Muscle of arm (tissue), 14 donors: ENCODE results near the gene KRTAP9-1. TPM values are rescaled to one million over a fixed set of nuclear protein-coding genes. Genes with fewer than 3 reads are reported as not detected.
"Not testable (repeated sequence)": the region's sequence is repeated elsewhere in the genome, so short reads cannot be mapped to it uniquely, and the experiment has no call there.

Experiments
- DNase-seq: peaks from one replicate; pipeline ENCODE4 v3.0.0-alpha.2; 2013
- long read RNA-seq, 11 donors: transcript quantifications; one replicate each; lab custom pipeline, GENCODE V29; 2026
- polyA plus RNA-seq, 12 donors: library from polyadenylated mRNA; unstranded; fragments of 120-200 nt; gene quantifications; one replicate each; pipeline ENCODE4 v1.2.1, GENCODE V29; 2013; ENCODE audit not compliant: insufficient read length in 12 of 12

The KRTAP9-1 gene, protein sequence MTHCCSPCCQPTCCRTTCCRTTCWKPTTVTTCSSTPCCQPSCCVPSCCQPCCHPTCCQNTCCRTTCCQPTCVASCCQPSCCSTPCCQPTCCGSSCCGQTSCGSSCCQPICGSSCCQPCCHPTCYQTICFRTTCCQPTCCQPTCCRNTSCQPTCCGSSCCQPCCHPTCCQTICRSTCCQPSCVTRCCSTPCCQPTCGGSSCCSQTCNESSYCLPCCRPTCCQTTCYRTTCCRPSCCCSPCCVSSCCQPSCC
- not detected for polyA plus RNA-seq
- long read RNA-seq, donor 1: 0 reads
- long read RNA-seq, donor 2: 0 reads
- long read RNA-seq, donor 3: 0 reads
- long read RNA-seq, donor 4: 0 reads
- long read RNA-seq, donor 5: 0 reads
- long read RNA-seq, donor 6: 0 reads
- long read RNA-seq, donor 7: 0 reads
- long read RNA-seq, donor 8: 0 reads
- long read RNA-seq, donor 9: 0 reads
- long read RNA-seq, donor 10: 0 reads
- long read RNA-seq, donor 11: 0 reads

DNA sequence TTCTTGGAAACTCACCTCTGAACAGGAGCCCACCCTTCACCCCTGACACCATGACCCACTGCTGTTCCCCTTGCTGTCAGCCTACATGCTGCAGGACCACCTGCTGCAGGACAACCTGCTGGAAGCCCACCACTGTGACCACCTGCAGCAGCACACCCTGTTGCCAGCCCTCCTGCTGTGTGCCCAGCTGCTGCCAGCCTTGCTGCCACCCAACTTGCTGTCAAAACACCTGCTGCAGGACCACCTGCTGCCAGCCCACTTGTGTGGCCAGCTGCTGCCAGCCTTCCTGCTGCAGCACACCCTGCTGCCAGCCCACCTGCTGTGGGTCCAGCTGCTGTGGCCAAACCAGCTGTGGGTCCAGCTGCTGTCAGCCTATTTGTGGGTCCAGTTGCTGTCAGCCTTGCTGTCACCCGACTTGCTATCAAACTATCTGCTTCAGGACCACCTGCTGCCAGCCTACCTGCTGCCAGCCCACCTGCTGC lies at the start of gene KRTAP9-1:
Gene KRTAP9-1 (plus strand): TSS at position 51 of the 482 bp plus-strand sequence. CDS start 0 bp downstream, at position 51.
- not testable (repeated sequence) for DNase-seq

GRCh38 chr17:41140360-41141131 lies 49.1 kb upstream of the KRTAP9-1 start, which contains the start of gene KRTAP4-6:
Gene KRTAP4-6, minus strand, starts transcription at chr17:41140544. Its CDS starts 57 bp downstream, at chr17:41140487.
- DNase-seq: no peak

GRCh38 chr17:41141361-41141760 lies 48.3 kb upstream of the KRTAP9-1 start:
- no peak for DNase-seq

GRCh38 chr17:41144846-41145245 lies 44.8 kb upstream of the KRTAP9-1 start:
- no peak for DNase-seq

GRCh38 chr17:41145261-41145660 lies 44.4 kb upstream of the KRTAP9-1 start:
- DNase-seq: no peak

DNA sequence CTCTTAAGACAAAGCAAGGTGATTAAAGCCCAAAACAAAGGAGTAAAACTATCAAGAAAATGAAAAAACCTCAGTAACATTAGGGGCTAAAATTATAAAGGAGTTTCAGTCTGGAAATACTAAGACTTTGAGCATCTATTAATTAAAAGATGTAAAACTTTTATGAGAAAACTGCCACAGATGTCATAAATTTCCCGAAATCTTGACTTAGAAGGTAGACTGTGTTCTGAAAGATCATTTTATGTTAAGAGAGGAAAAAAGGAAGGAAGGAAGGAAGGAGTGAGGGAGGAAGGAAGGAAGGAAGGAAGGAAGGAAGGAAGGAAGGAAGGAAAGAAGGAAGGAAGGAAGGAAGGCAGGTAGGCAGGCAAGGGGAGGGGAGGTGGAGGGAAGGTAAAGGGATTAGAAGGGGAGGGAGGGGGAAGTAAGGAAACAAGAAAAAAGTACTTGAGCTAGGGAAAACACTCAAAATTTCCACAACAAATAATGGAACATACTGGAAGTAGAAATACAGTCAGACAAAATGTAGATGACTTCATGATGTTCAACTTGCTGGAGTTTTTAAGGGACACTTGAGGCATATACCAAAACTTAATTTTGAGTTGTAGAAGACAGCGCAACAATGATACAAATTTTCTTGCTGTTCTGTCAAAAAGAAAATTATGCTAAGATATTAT lies 42.0 kb upstream of the KRTAP9-1 start:
- DNase-seq: no peak

DNA sequence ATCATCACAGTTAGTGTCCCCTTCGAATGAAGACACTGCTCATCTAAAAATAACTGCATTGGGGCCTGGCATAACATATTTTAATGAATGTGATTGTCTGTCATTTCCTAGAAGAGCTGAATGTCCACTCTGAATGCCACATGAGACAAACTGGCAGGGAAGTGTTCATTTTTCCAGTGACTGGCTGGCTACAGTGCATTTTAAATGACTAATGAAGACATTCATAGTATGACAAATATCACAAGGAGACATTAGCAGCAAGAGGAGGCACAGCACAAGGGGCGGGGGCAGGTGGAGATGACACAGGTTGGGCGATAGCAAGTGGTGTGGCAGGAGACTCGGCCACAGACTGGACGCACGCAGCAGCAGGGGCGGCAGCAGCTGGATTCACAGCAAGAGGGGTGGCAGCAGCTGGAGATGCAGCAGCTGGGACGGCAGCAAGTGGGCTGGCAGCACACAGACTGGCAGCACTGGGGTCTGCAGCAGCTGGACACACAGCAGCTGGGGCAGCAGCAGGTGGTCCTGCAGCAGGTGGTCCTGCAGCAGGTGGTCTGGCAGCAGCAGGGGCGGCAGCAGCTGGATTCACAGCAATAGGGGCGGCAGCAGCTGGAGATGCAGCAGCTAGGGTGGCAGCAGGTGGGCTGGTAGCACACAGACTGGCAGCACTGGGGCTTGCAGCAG lies 40.6 kb upstream of the KRTAP9-1 start:
- not testable (repeated sequence) for DNase-seq

DNA sequence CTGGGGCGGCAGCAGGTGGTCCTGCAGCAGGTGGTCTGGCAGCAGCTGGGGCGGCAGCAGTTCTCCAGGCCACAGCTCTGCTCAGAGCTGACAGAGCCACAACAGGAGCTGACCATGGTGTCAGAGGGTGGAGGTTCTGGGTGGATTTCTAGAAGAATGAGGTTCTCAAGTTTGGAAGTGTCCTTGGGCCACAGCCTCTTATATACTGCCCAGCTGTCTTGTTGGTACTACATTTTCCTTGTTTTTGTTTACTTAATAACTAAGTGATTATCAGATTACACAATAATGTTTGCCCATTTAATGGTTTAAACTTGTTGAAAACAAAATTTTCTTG lies 40.1 kb upstream of the KRTAP9-1 start, which contains the start of gene KRTAP4-5:
Gene KRTAP4-5 (minus strand): TSS at position 174 of the 334 bp plus-strand sequence. CDS start 58 bp downstream, at position 116.
- no peak for DNase-seq

- DNase-seq: no peak
Measured at GRCh38 chr17:41150026-41150425, 39.7 kb upstream of the KRTAP9-1 start.

DNA sequence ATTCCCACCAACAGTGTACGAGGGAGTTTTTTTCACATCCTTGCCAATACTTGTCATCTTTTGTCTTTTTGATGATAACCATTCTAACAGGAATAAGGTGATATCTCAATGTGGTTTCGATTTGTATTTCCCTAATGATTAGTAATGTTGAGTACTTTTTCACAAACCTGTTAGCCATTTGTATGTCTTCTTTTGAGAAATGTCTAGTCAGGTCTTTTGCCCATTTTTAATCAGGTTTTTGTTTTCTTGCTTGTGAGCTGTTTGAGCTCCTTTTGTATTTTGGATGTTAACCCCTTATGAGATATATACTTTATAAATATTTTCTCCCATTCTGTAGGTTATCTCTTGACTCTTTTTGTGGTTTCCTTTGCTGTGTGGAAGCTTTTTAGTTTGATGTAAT lies 38.2 kb upstream of the KRTAP9-1 start:
- DNase-seq: no peak

DNA sequence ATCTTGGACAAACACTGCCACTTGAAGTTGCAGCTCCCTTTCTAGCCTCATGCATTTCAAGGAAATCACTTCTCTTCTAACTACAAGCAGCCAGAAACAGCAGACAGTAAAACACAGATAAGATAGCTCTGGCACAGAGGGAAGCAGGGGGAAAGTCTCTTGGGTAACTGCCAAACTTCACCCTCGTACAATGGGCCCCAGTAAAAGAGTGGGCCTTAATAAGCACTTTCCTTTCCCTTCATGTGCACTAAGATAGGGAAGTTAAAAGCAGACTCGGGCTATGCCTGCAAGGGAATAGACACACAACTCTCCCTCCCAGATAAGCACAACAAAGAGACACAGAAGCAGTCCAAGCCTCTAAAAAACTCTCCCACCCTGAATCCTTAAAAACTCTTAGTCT lies 35.8 kb upstream of the KRTAP9-1 start:
- DNase-seq: peak; percentile 3

GRCh38 chr17:41160190-41160589 lies 29.5 kb upstream of the KRTAP9-1 start:
- not testable (repeated sequence) for DNase-seq

DNA sequence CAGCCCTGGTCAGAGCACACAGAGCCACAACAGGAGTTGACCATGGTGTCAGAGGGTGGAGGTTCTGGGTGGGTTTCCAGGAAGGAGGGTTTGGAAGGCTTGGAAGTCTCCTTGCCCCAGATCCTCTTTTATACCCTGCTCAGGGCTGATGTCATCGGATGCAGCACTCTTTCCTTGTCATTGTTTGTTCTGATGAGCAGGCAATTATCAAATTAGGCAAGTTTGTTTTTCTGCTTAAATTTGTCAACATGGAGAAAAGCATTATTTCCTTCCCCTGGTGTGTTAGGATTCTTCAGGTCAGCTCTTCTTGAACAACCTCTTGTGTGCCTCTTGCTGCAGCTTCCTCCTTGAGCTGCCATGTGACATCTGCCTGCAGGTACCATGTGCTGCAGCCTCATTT lies 29.0 kb upstream of the KRTAP9-1 start, which contains the start of gene KRTAP4-4:
Gene KRTAP4-4 (minus strand): TSS at position 101 of the 400 bp plus-strand sequence. CDS start 57 bp downstream, at position 44.
- no peak for DNase-seq

DNA sequence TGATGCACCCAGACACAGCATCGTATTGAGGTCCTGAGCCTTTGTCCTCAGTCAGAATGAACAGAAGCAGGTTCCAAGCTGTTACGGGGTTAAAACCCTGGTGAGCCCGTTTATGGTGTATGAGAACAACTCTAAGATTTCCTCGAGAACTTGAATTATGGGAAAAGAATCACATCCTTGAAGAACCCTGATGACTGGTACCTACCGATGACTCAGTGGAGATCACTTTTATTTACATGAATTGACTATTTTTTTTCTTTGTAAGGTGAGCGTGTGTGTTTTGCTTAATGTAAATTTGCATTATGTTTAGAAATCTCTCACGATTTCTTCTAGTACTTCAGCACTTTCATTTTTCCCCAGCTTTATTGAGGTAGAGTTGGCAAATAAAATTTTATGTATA lies 25.9 kb upstream of the KRTAP9-1 start:
- no peak for DNase-seq

DNA sequence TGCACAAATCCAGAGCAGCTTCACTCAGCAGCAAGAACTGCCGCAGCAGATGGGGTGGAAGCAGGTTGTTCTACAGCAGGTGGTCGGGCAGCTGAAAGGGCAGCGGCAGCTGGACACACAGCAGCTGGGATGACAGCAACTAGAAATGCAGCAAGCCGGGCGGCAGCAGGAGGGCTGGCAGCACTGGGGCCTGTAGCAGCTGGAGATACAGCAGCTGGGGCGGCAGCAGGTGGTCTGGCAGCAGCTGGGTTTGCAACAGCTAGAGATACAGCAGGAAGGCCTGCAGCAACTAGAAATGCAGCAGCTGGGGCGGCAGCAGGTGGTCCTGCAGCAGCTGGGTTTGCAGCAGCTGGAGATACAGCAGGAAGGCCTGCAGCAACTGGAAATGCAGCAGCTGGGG lies 22.1 kb upstream of the KRTAP9-1 start:
- no peak for DNase-seq

DNA sequence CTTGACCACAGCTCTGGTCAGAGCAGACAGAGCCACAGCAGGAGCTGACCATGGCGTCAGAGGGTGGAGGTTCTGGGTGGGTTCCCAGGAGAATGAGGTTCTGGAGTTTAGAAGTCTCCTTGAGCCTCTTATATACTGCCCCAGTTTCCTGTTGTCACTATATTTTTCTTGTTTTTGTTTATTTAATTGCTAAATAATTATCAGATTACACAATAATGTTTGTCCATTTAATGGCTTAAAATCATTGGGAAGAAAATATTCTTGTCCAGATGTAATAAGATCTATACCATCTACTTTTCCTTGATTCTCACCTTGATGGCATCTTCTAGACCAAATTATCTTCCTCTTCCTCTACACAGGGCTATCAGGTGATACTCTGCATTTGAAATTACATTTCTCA lies 21.6 kb upstream of the KRTAP9-1 start, which contains the start of gene KRTAP4-3:
Gene KRTAP4-3 (minus strand): TSS at position 101 of the 400 bp plus-strand sequence. CDS start 49 bp downstream, at position 52.
- no peak for DNase-seq

DNA sequence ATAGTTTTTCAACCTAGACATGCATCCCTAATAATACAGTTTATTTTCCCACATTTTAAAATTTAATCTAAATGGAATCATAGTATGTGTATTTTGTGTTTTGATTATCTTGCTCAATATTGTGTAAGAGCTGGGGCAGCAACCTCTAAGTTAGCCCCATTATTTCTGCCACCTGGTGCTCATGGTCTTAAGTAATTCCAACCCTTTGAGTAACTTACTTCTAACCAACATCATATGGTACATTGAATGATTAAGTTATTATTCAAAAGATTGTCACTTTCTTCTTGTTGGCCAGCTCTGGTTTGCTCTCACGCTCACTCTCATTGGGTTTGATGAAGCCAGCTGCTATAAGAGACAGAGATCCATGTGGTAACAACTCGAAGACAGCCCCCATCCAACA lies 17.8 kb upstream of the KRTAP9-1 start:
- DNase-seq: no peak

GRCh38 chr17:41176744-41177387 lies 12.8 kb upstream of the KRTAP9-1 start:
- DNase-seq: no peak

DNA sequence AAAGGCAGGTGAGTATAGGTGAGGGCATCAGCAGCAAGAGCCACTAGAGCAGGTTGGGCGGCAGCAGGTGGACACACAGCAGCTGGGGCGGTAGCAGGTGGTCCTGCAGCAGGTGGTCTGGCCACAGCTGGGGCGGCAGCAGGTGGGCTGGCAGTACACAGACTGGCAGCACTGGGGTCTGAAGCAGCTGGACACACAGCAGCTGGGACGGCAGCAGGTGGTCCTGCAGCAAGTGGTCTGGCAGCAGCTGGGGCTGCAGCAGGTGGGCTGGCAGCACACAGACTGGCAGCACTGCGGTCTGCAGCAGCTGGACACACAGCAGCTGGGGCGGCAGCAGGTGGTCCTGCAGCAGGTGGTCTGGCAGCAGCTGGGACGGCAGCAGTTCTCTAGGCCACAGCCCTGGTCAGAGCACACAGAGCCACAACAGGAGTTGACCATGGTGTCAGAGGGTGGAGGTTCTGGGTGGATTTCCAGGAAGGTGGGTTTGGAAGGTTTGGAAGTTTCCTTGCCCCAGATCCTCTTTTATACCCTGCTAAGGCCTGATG lies 11.9 kb upstream of the KRTAP9-1 start, which contains the start of gene KRTAP4-2:
Gene KRTAP4-2 (minus strand): TSS at position 495 of the 545 bp plus-strand sequence. CDS start 57 bp downstream, at position 438.
- DNase-seq: no peak

- no peak for DNase-seq
Measured at GRCh38 chr17:41178341-41178740, 11.3 kb upstream of the KRTAP9-1 start.
